Fibroblast of the conjunctiva (primary cell): Measurements from ENCODE around the gene GPR108.
"Not testable (repeated sequence)": the region's sequence is repeated elsewhere in the genome, so short reads cannot be mapped to it uniquely, and the experiment has no call there.

Experiments used
- DNase-seq: peaks from one replicate; pipeline ENCODE4 v3.0.0-alpha.2; 2010; ENCODE audit warnings: low read depth

GPR108 gene

DNA sequence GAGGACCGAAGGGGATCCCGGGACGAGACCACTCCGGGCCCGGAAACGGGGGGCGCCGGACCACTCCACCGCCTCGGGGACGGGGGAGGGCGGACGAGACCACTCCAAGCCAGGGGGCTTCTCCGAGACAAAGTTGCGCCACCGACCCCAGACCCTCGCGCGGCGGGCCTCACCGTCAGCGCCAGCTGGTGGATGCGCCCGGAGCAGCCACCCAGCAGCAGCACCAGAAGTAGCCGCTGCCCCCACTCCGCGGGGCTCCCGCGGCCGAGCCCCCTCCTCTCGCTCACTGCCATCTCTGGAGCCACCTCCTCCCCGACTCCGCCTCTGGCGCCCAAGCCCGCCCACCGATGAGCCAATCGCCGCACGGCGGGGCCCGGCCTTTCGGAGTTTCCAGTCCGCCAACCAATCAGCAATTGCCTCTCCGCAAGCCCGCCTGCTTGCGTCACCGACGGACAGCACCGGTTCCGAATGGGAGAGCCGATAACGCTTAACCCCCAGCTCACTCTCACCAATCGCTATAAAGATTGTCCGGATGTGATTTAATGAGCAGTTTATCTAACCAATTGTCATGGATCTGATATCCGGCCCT is at the start of gene GPR108:
GPR108 (minus strand) TSS at position 297 of the 589 bp plus-strand sequence; CDS start at position 293, 4 bp downstream.
- peak; percentile 100 for DNase-seq

DNA sequence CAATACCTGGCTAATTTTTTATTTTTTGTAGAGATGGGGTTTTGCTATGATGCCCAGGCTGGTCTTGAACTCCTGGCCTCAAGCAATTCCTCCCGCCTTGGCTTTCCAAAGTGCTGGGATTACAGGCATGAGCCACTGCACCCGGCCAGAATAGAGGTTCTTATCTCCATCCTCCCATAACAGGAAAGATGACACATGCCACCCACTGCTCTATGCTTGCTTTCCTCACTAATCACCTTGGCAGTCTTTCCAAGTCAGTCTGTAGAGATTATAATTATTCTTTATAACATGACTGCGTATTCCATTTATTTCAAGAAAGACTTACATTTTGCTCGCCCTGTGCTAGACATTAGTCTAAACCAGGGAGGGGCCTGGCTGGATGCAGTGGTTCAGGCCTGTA is 41.8 kb upstream of the GPR108 start:
- DNase-seq: no peak

DNA sequence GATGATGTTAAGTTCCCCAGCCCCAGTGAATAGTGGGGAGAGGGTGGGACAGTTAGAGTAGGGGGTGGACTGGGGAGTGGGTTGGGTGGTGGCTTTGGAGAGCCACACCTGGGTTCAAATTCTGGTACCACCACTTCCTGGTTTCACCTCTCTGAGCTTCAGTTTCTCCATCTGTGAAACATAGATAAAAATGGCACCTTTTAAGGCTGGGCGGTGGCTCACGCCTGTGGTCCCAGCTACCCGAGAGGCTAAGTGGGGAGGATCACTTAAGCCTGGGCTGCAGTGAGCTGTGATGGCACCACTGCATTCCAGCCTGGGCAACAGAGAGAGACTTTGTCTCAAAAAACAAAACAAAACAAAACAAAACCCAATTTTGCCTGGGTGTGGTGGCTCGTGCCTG is 41.0 kb upstream of the GPR108 start:
- DNase-seq: no peak

DNA sequence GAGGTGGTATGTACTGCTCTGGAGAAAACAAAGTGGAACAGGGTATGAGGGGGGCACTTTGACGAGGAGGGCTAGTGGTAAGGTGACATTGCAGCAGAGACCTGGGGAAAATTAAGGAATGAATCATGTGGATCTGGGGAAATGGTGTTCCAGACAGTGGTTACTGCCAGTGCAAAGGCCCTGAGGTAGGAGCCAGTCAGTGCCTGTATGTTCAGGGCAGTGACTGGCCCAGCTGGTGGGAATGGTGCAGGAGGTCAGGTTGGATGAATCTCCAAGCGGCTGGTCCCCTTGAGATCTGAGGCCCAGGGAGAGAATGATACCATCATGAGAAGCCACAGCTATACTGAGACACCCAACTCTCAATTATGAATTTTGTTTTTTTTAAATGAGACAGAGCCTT is 40.1 kb upstream of the GPR108 start:
- DNase-seq: no peak

DNA sequence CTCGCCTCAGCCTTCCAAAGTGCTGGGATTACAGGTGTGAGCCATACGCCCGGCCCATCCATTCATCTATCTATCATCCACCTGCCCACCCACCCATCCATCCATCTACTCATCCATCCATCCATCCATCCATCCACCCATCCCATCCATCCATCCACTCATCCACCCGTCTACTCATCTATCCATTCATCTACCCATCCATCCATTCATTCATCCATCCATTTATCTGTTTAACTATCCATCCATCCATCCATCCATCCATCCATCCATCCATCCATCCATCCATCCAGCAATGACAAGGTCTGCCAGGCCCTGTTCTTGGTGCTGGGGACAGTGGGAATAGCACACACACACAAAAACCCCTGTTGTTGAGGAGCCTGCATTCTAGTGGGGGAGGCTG is 39.6 kb upstream of the GPR108 start:
- DNase-seq: no peak

DNA sequence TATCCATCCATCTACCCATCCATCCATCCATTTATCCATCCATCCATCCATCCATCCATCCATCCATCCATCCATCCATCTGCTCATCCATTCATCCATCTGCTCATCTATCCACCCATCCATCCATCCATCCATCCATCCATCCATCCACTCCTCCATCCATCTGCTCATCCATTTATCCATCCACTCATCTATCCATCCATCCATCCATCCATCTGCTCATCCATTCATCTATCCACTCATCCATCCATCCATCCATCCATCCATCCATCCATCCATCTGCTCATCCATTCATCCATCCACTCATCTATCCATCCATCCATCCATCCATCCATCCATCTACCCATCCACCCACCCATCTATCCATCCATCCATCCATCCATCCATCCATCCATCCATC is 38.7 kb upstream of the GPR108 start:
- not testable (repeated sequence) for DNase-seq

DNA sequence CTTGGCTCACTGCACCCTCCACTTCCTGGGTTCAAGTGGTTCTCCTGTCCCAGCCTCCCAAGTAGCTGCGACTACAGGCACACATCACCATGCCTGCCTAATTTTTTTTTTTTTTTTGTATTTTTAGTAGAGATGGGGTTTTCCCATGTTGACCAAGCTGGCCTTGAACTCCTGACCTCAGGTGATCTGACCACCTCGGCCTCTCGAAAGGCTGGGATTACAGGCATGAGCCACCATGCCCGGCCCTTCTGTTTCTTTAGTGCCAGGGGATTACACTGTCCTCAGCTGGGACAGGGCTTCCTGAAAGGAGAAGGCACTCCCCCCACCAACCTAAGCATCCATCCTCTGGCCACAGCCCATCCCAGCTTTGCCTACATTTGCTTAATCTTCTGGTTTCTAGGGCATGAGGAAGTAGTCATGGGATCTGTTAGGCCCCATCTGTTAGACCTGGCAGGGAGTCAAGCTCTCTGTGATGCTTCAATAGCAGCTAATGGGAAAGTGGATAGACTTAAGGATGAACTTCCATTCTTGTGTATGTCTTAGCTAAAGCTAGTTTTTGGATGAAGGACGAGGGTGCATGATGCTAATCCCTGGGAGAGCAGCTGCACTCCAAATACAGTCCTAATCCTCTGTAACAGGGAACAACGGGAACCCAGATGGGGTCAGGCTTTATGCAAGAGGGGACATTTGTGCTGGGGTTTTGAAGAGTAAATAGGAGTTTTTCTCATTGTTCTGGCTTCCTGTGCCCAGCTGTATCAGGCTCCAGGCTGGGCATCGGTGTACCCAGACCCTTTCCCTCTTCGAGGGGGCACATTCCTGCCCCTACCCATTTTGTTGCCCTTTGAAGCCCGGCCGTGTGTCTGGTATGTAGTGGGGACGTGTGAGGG is 37.7 kb upstream of the GPR108 start:
- DNase-seq: no peak

DNA sequence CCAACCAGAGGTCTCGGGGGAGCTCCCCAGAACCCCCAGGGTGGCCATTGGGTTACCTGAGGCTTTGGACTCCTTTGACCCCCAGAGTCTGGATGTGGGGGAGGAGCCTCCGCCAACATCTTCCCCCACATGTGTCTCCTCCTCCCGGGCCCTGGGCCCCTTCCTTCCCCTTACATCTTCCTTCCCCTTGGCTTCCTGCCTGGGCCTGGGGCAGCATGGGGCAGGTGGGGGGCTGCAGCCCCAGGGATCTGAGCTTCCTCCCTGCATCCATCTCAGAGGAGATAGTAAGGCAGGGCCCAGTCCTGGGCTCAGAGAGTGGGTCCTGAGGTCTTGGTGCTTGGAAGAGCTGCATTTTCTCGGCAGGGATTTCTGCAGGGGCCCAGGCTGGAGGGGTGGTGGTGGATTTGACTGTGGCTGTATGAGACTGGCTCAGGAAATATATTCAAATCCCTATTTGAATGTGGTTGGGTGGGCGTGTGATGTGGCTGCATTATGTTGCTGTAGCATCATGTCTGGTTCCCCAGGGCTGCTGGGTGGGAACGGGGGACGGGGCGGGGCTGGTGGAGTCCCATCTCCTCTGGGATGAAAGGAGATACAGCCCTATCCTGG is 36.0 kb upstream of the GPR108 start:
- DNase-seq: no peak

DNA sequence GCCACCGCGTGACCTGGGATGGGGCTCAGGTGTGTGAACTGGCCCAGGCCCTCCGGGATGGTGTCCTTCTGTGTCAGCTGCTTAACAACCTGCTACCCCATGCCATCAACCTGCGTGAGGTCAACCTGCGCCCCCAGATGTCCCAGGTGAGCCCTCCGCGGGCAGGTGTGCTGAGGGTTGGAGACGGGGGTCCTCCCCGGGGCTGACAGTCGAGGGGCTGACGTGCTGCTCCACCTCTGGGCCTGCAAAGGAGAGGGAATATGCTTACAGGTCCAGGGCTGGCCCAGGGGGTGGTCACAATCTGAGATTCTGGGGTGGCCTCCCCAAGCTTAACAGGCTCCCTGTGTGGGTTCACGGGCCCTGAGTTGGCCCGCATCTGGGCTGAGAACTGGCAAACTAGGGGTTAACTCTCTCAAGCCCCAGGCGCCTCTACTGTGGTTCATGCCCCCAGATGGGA is 35.5 kb upstream of the GPR108 start:
- DNase-seq: no peak

DNA sequence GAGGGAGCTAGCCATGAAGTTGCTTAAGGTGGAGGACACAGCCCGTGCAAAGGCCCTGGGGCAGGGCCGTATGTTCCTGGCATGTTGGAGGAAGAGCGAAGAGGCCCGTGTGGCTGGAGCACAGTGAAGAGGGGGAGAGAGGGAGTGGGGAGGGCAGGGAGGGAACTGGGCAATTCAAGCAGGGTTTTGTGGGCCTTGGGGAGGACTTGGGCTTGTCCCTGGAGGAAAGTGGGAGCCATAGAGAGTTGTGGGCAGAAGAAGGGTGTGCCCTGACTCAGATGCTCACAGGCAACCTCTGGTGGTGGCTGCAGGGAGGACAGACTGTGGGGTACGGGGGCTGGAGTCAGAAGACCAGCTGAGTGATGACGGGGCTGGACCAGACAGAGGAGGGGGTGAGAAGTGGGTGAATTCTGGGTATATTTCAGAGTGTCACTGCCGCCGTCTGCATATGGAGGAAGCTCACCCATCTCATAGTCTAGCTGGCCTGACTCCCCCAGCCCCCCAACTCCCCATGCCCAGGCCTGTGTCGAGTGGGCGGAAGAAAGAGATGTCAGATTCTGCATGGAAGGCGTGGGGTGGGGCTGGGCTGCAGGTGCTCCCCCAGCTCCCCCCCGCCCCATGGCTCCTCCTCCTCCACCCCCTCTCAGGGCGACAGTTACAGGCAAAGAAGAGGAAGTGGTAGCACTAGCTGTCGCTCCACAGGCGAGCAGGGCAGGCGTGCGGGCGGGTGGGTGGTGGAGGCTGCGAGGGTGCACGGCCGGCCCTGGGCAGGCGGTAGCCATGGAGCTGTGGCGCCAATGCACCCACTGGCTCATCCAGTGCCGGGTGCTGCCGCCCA is 34.9 kb upstream of the GPR108 start, which contains the start of gene VAV1:
VAV1 (plus strand) TSS at position 681 of the 838 bp plus-strand sequence; CDS start at position 781, 100 bp downstream.
- no peak for DNase-seq

DNA sequence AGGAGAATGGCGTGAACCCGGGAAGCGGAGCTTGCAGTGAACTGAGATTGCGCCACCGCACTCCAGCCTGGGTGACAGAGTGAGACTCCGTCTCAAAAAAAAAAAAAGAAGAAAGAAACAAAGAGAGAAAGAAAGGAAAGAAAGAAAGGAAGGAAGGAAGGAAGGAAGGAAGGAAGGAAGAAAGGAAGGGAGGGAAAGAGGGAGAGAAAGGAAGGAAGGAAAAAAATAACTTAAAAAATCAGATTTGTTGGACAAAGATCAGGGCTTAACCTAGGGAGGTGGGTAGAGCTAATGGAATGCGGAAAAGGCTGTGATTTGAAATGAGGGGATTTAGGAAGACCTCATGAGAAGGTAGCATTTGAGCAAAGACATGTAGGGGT is 34.3 kb upstream of the GPR108 start:
- DNase-seq: not testable (repeated sequence)

DNA sequence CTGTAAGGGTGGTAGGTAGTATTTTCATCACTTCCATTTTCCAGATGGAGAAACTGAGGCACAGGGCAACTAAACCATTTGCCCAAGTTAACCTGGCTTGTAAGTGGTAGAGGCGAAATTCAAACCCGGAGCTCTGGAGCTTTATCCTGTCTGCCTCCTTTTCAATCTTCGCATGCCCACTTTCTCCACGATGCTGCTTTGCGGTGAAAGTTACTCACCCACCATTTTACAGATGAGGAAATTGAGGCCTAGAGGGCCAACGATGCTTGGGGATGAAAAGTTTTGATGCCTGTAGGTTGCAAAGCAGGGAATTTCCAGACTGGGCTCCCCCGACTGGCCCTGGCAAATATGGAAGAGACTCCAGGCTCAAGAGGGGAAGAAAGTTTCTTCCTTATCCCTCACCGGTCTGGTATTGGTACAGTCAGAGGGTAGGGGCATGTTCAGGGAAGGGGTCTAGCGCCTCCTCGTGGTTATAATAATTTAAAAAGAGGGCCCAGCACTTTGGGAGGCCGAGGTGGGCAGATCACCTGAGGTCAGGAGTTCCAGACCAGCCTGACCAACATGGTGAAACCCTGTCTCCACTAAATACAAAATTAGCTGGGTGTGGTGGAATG is 31.7 kb upstream of the GPR108 start:
- DNase-seq: no peak

DNA sequence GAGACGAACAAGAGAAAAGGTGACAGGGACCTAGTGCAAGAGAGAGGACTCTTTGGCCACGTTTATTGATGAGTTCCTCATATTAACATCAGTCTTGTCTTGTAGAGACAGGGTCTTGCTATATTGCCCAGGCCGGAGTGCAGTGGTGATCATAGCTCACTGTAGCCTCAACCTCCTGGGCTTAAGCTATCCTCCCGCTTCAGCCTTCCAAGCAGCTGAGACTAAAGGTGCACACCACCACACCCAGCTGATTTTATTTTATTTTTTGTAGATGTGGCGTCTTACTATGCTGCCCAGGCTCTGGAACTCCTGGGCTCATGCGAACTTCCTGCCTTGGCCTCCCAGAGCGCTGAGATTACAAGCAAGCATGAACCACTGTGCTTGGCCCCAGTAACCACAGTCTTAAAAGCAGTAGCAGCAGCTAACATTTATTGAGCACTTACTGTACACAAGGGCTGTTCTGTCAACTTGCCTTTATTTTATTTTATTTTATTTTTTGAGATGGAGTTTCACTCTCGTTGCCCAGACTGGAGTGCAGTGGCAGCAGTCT is 30.9 kb upstream of the GPR108 start:
- no peak for DNase-seq

DNA sequence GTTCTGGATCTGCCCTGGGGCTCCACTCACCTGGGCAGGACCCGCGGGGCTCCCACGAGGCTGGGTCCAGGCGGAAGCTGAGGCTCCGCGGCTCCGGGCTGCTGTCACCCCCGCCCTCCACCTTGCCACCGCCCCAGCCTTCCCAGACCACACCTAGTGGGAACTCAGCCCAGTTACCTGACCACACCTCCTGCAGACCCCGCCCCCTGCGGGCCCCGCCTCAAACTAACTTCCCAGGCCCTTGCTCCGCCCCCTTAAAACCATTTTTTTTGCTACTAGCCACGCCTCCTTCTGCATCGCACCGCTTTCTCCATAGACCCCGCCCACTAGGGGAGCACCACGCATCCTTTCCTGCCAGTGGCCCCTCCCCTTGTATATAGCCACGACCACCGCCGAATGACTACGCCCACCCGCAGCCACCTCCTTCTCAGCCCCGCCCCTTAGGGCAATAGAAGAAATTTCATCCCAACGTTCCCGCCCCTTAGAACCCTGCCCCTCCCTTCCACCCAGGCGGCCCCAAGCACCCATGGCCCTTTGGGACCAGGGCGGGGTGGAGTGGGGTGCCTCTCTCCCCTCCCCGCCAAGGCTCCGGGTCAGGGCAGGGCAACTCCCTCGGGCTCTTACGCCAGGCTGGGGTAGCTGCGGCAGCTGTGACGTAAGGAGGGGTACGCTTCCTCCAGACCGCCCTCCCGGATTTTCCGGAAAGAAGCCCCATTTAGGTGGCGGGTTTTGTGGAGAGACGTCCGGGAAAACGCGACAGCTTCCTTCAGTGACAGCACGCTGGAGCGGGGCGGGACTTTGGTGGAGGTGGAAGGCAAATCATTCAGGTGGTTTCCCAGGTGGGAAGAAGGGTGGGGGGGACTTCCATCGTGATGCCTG is 30.2 kb upstream of the GPR108 start, which contains the start of gene SH2D3A:
SH2D3A (minus strand) TSS at position 79 of the 879 bp plus-strand sequence. CDS start 3,687 bp downstream, outside the sequence.
- DNase-seq: no peak

DNA sequence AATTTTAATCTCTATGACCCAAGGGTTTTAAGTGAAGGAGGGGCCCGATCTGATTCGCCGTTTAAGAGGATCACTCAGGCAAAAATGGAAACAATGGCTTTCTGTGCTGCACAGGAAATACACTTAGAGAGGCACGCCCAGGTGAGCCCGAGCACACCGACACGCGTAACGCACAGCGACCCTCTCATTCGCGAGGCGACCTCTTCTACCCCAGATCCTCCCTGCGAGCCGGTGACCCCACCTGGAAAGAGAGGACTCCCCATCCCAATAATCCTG is 29.6 kb upstream of the GPR108 start:
- no peak for DNase-seq

DNA sequence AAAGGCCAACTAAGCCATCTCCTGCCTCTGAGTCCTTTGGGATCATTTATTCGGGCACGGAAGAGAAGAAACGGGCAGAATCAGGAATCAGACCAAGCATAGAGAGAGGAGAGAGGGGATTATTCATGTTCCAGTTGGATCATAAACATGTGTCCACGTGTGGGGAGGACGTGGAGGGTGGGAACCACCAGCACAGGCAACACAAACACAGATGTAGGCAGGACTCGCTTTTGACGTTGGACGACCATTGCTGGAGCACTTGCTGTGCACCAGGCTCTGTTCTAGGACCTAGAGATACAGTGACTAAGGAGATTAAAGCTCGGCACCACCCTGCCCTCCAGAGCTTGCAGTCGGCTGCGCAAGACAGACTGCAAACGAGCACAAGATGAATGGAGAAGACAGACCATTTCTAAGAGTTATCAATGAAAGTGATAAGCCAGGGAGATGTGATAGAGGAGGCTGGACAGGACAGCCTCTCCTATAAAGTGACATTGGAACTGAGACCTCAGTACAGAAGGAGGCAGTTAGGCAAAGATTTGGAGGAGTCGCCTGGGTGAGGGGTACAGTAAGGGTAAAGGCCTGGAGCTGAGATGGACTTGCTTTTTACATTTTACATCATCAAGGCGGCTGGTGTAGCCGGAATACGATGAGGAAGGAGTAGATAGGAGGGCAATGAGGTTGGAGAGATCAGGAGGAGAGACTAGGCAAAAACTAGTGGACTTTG is 29.1 kb upstream of the GPR108 start:
- no peak for DNase-seq

DNA sequence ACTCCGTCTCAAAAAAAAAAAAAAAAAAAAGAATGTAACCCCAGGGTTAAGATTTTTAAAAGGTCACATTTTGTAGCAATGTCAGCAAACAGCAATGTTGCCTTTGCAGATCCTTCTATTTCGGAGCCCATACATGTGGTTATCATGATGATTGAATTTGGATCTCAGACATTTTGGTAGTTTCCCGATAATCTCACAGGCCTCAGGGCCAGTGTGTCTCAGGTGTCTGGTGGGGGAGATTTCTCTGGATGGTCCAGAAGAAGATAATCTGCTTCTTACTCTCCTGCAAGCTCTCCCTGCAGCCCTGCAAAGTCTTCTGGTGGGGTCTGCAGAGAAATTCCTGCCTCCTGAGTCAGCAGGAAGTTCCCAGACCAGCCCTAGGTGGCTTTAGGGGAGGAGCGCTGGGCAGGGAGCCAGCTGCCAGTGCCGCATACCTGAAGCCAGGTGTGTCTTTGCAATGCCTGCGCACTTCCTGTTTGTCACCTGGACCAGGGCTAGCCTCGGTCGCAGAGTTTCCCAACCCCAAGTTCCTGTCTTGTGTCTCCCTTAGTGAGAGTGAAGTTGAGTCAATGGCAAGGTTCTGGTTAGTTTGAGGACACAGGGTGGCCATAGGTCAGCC is 28.5 kb upstream of the GPR108 start:
- DNase-seq: no peak

DNA sequence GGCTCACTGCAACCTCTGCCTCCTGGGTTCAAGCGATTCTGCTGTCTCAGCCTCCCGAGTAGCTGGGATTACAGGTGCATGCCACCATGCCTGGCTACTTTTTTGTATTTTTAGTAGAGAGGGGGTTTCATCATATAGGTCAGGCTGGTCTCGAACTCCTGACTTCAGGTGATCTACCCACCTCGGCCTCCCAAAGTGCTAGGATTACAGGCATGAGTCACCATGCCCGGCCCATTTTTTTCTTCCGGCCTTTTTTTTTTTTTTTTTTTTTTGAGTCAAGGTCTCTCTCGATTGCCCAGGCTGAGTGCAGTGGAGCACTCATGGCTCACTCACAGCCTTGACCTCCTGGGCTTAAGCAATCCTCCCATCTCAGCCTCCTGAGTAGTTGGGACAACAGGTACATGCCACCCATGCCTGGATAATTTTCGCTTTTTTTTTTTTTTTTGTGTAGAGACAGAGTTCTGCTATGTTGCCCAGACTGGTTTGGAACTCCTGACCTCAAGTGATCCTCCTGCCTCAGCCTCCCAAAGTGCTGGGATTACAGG is 24.9 kb upstream of the GPR108 start:
- DNase-seq: not testable (repeated sequence)
